K562 (cell line): ENCODE measurements around the gene FBXW8. TPM values are rescaled to one million over a fixed set of nuclear protein-coding genes. Genes with fewer than 3 reads are reported as not detected.

Experiments
- ATAC-seq: fragments of 200-7000 bp; cut with Tn5 transposase; 3 replicates; pipeline ENCODE4 v1.9.1; 2020; ENCODE audit warnings: moderate library complexity
- BruUV-seq: library from RNA; stranded (reverse); fragments of 400-500 nt; replicated peaks from 2 replicates; lab custom pipeline; 2021; lab: Mats Ljungman, UMichigan
- CTCF ChIA-PET: fragments of 300-600 bp; formaldehyde crosslinking; extraction: SDS; loops from one replicate; lab custom pipeline; 2021; ENCODE audit warnings: low intra/inter-chr PET ratio; lab: Yijun Ruan, JAX
- POLR2A ChIA-PET: fragments of 300-600, 350-650 bp; sonication (Branson Sonifier 250); formaldehyde crosslinking; extraction: SDS; loops from one replicate; lab custom pipeline; 2021; ENCODE audit warnings: antibody characterized with exemption, inconsistent platforms; lab: Yijun Ruan, JAX
- DNase-seq, 4 experiments: peaks; one replicate each; pipeline versions ENCODE4 v3.0.0 to v3.0.0-alpha.2; 2011 to 2018; ENCODE audit warnings: low spot score in 3 of 4, mixed read lengths in 3 of 4; ENCODE audit errors: extremely low read depth in 1 of 4
- FAIRE-seq: peaks from 2 replicates; lab custom pipeline; 2011; peaks lifted over from hg19 to GRCh38; lab: Jason Lieb, UNC
- H2AFZ ChIP-seq: 2 replicates; pipeline ENCODE4 v1.6.0; 2011; ENCODE audit warnings: low read depth, low read length, control low read depth, inconsistent platforms
- H3K27ac ChIP-seq: fragments of 200-600 bp; 3 replicates; pipeline ENCODE4 v1.8.0; 2011; ENCODE audit warnings: low read depth, mild to moderate bottlenecking, control low read depth, inconsistent platforms, low read length, moderate library complexity, mixed read lengths; ENCODE audit errors: extremely low read depth
- H3K27me3 ChIP-seq, 2 experiments: fragments of 300-600 bp in 1 of 2; 2 replicates in 1 of 2; 3 replicates in 1 of 2; pipeline versions ENCODE4 v1.6.0 to v1.8.0; 2011; ENCODE audit warnings: inconsistent platforms in 2 of 2, low read length in 2 of 2, mild to moderate bottlenecking in 1 of 2, mixed read lengths in 1 of 2, moderate library complexity in 1 of 2; ENCODE audit not compliant: control insufficient read depth in 2 of 2, insufficient read depth in 2 of 2
- H3K36me3 ChIP-seq: fragments of 300-600 bp; 3 replicates; pipeline ENCODE4 v1.8.0; 2011; ENCODE audit warnings: mild to moderate bottlenecking, low read length, inconsistent platforms; ENCODE audit not compliant: control insufficient read depth, insufficient read depth
- H3K4me1 ChIP-seq, 2 experiments: fragments of 200-600 bp in 1 of 2; replicated peaks in 1 of 2; 2 replicates in 1 of 2; 3 replicates in 1 of 2; pipeline versions ENCODE4 v1.5.1 to v1.8.0; 2011; ENCODE audit warnings: inconsistent platforms in 2 of 2, low read length in 2 of 2, mild to moderate bottlenecking in 1 of 2, mixed read lengths in 1 of 2, moderate library complexity in 1 of 2; ENCODE audit not compliant: control insufficient read depth in 2 of 2, insufficient read depth in 2 of 2
- H3K4me2 ChIP-seq: 2 replicates; pipeline ENCODE4 v1.6.1; 2011; ENCODE audit warnings: low read length, control low read depth, inconsistent platforms, mixed read lengths; ENCODE audit not compliant: insufficient read depth
- H3K4me3 ChIP-seq: fragments of 200-600 bp; sonication (generic), shearing (Covaris generic); 2 replicates; pipeline ENCODE4 v1.5.1; 2016; ENCODE audit warnings: control low read depth, inconsistent platforms
- H3K79me2 ChIP-seq: fragments of 200-600 bp; 3 replicates; pipeline ENCODE4 v1.8.0; 2011; ENCODE audit warnings: low read length, inconsistent platforms; ENCODE audit not compliant: control insufficient read depth, insufficient read depth
- H3K9ac ChIP-seq, 2 experiments: 2 replicates each; pipeline versions ENCODE4 v1.6.0 to v1.6.1; 2011; ENCODE audit warnings: low read depth in 2 of 2, low read length in 2 of 2, control low read depth in 1 of 2, inconsistent platforms in 1 of 2, mild to moderate bottlenecking in 1 of 2, mixed read lengths in 1 of 2; ENCODE audit not compliant: insufficient read depth in 1 of 2
- H3K9me1 ChIP-seq: one replicate; pipeline ENCODE4 v1.6.0; 2011; ENCODE audit warnings: inconsistent platforms, mild to moderate bottlenecking, low read length, moderate library complexity; ENCODE audit not compliant: control insufficient read depth, insufficient read depth
- H3K9me3 ChIP-seq: replicated peaks from 2 replicates; pipeline ENCODE4 v1.5.1; 2011; ENCODE audit warnings: low read depth, low read length, inconsistent platforms; ENCODE audit not compliant: control insufficient read depth, insufficient read depth
- H4K20me1 ChIP-seq: replicated peaks from 2 replicates; pipeline ENCODE4 v1.6.1; 2011; ENCODE audit warnings: low read length, inconsistent platforms, mixed read lengths; ENCODE audit not compliant: control insufficient read depth, insufficient read depth
- CTCF ChIP-seq, 3 experiments: IDR thresholded peaks in 2 of 3; conservative IDR thresholded peaks in 1 of 3; 2 replicates each; pipeline ENCODE4 v1.5.1; 2011 to 2012; ENCODE audit warnings: low read length in 3 of 3, mild to moderate bottlenecking in 3 of 3, control low read depth in 2 of 3, improper control_type of control experiment in 1 of 3, inconsistent platforms in 1 of 3, low read depth in 1 of 3, mixed read lengths in 1 of 3, moderate library complexity in 1 of 3; ENCODE audit not compliant: insufficient read depth in 2 of 3
- PML ChIP-seq: IDR thresholded peaks from 2 replicates; pipeline ENCODE4 v1.6.1; 2012; ENCODE audit warnings: low read length, inconsistent platforms
- RAD21 ChIP-seq, 2 experiments: fragments of 250-450 bp in 1 of 2; fragments of 450-650 bp in 1 of 2; sonication (Bioruptor Pico) in 1 of 2; formaldehyde crosslinking in 1 of 2; IDR thresholded peaks in 1 of 2; conservative IDR thresholded peaks in 1 of 2; 2 replicates each; pipeline versions ENCODE4 v1.4.0 to v1.8.0; 2020 to 2022; ENCODE audit warnings: mild to moderate bottlenecking in 2 of 2, moderate library complexity in 1 of 2
- SMAD1 ChIP-seq: fragments of 150-350 bp; IDR thresholded peaks from 2 replicates; pipeline ENCODE4 v1.6.1; 2014; ENCODE audit warnings: low read length, low read depth; ENCODE audit not compliant: partially characterized antibody
- ZBTB7A ChIP-seq: IDR thresholded peaks from 2 replicates; pipeline ENCODE4 v1.6.1; 2011; ENCODE audit warnings: low read depth, mild to moderate bottlenecking, low read length, moderate library complexity, borderline replicate concordance; ENCODE audit not compliant: control insufficient read depth
- WGBS: fragments of 100-300 bp; shearing (Covaris generic); methylation state at CpG from one replicate; pipeline ENCODE4 v1.1.6; 2016; ENCODE audit warnings: low coverage, mixed read lengths; ENCODE audit not compliant: insufficient coverage; ENCODE audit errors: missing lambda C conversion rate; 5-methylcytosine and 5-hydroxymethylcytosine counted together
- in situ Hi-C: fragments of 300-500 bp; cut with MboI; formaldehyde crosslinking; loops from 4 replicates; pipeline ENCODE4 v1.15.0; 2018; ENCODE audit warnings: inconsistent platforms, mixed read lengths
- intact Hi-C: fragments of 100-400 bp; cut with micrococcal nuclease; formaldehyde crosslinking; loops from 2 replicates; pipeline ENCODE4 v1.14.2; 2022
- polyA plus RNA-seq, 8 experiments: library from polyadenylated mRNA; depleted of rRNA in 4 of 8; stranded (reverse) in 5 of 8; unstranded in 3 of 8; fragments of >200 nt; fragmentation: Nextera tagmentation in 2 of 8; fragmentation: Illumina TruSeq in 1 of 8; extraction: Ambion mirVana in 2 of 8; extraction: Trizol in 1 of 8; gene quantifications; 2 replicates each; pipeline versions ENCODE4 v1.2.1 to v1.2.3, GENCODE V29; 2011 to 2014; ENCODE audit warnings: inconsistent platforms in 1 of 8, missing spikeins in 1 of 8
- total RNA-seq, 7 experiments: library from RNA; depleted of rRNA in 6 of 7; stranded (reverse); fragments of >200 nt in 6 of 7; fragmentation: Illumina TruSeq in 2 of 7; extraction: Trizol in 2 of 7; gene quantifications; 2 replicates each; pipeline versions ENCODE4 v1.2.1 to v1.2.3, GENCODE V29; 2011 to 2021; ENCODE audit warnings: low replicate concordance in 1 of 7

The FBXW8 gene
- total and polyA plus RNA-seq, 9 of the 15 experiments (the other 6 are each of a cell fraction or from before 2014, with no cell fraction given): 0.58 to 8.3 (median 4.4) TPM

- H2AFZ ChIP-seq: no peak overlapping the region
- peaks cover 6% of the 10 kb centered on the region; the same call in 1 of the 2 replicates for H4K20me1 ChIP-seq
- no peak for DNase-seq
- no peaks in the 10 kb centered on the region for H3K9me1 ChIP-seq
- H3K4me3 ChIP-seq: no peak overlapping the region
- H3K27ac ChIP-seq: no peak overlapping the region
- ChIA-PET CTCF (interaction anchor here (0.6 to 2.0 kb wide), 2 partner anchors 179 kb away, joined by 7 to 10 read pairs; no protein-coding TSS in a partner anchor), POLR2A (no interaction called here)
- BruUV-seq: no TSS peak
- in situ Hi-C loops: no loop called here
- H3K27me3 ChIP-seq: peaks cover 41 to 67% of the 10 kb centered on the region in 2 experiments
- H3K9me3 ChIP-seq: no peaks in the 10 kb centered on the region
- ATAC-seq: no peak
- TF ChIP-seq ZBTB7A (0 out of 2 replicates have a peak, but pooled peaks have one; percentile 7), SMAD1 (no peak)
- no peaks in the 10 kb centered on the region for H3K36me3 ChIP-seq
- peaks cover 0 to 29% of the 10 kb centered on the region in 2 experiments; a peak in 3 of 5 replicates for H3K4me1 ChIP-seq
- H3K4me2 ChIP-seq: no peak overlapping the region
- H3K9ac ChIP-seq: no peak overlapping the region
- 23% methylated on average over 24 of the region's 29 CpGs for WGBS
- intact Hi-C loops: loop anchor here (1.0 kb wide), 1 partner anchor 179 kb away; no protein-coding TSS in a partner anchor
- H3K79me2 ChIP-seq: no peaks in the 10 kb centered on the region
- no peak for FAIRE-seq
Measured at GRCh38 chr12:116881877-116882507, 28.8 kb upstream of the FBXW8 start.

DNA sequence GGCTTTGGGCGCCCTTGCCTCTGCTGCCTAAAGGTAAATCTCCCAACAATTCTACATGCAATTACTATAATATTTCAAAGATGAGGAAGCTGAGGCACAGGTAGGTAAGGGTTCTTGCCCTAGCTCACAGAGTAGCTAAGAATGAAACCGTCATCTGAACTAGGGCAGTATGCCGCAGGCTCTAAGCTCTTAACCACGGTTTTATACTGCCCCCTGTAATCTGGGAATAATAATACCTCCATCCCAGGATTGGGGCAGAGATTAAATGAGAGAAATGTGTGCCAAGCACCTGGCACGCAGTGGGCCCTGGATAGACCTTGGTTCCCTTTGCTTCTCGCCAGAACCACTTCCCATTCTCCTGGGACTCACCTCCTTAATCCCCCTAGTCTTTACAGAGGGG is 28.0 kb upstream of the FBXW8 start:
- no peak overlapping the region for H3K27ac ChIP-seq
- in situ Hi-C loops: no loop called here
- peaks cover 44 to 64% of the 10 kb centered on the region in 2 experiments for H3K27me3 ChIP-seq
- H2AFZ ChIP-seq: no peak overlapping the region
- H3K36me3 ChIP-seq: no peaks in the 10 kb centered on the region
- POLR2A ChIA-PET: no interaction called here
- H4K20me1 ChIP-seq: peaks cover 6% of the 10 kb centered on the region; the same call in 1 of the 2 replicates
- FAIRE-seq (no peak), DNase-seq (peak in 1 of 4 experiments; percentile 13)
- intact Hi-C loops: loop anchor here (1.0 kb wide), 1 partner anchor 179 kb away; no protein-coding TSS in a partner anchor
- no peak overlapping the region for H3K9ac ChIP-seq
- H3K9me1 ChIP-seq: no peaks in the 10 kb centered on the region
- TF ChIP-seq CTCF (IDR thresholded peaks at IDR 0.05 in 2 of 3, conservative IDR thresholded peaks at IDR 0.05 in 1 of 3; ENCODE audit: insufficient read depth in 2 of 3, low read depth in 1 of 3, low read length in 3 of 3) (peak in 2 of 3 experiments; percentile 16 to 45; a peak in 2 of 6 replicates), PML (no peak), RAD21 (CRISPR knock-in tag; conservative IDR thresholded peaks at IDR 0.05 in 1 of 2, IDR thresholded peaks at IDR 0.05 in 1 of 2) (peak; percentile 16 to 39; a peak in 2 of 4 replicates)
- TF ChIP-seq, all 486 proteins: peak for 2
- Histone ChIP-seq H3K4me2 (no peak overlapping the region), H3K4me3 (no peak overlapping the region), H3K9me3 (no peaks in the 10 kb centered on the region), H3K79me2 (no peaks in the 10 kb centered on the region), H3K4me1 (peaks cover 0 to 29% of the 10 kb centered on the region in 2 experiments; a peak in 3 of 5 replicates)
- 8% methylated on average over 6 of the region's 6 CpGs for WGBS
- CTCF ChIA-PET: interaction anchor here (0.6 to 2.0 kb wide), 3 partner anchors 17 to 885 kb away, joined by 3 to 10 read pairs (median 3); no protein-coding TSS in a partner anchor
- no TSS peak for BruUV-seq
- ATAC-seq: peak; percentile 24; the same call in 1 of the 3 replicates
